Thyroid gland (tissue), 4 donors: ENCODE results near the gene STAC2.

Experiments
- CTCF ChIP-seq, 6 experiments: fragments of 200-600 bp in 3 of 6; fragments of 450-650 bp in 3 of 6; sonication (generic) in 3 of 6; IDR thresholded peaks; one replicate each; pipeline ENCODE4 v1.5.1; 2016 to 2019; ENCODE audit warnings: antibody characterized with exemption in 6 of 6, mild to moderate bottlenecking in 2 of 6, inconsistent platforms in 1 of 6, moderate library complexity in 1 of 6
- POLR2A ChIP-seq, 2 donors: fragments of 450-650 bp; IDR thresholded peaks; one replicate each; pipeline ENCODE4 v1.6.1; 2017; ENCODE audit warnings: antibody characterized with exemption in 2 of 2, mild to moderate bottlenecking in 2 of 2, moderate library complexity in 1 of 2

GRCh38 chr17:39236981-39237441 is 11.3 kb upstream of the STAC2 start:
- TF ChIP-seq CTCF (IDR thresholded peaks at IDR 0.05) (no peak), POLR2A (IDR thresholded peaks at IDR 0.05) (no peak)
